H9 (cell line): ENCODE measurements around the gene TSPAN11. TPM values are rescaled to one million over a fixed set of nuclear protein-coding genes. Genes with fewer than 3 reads are reported as not detected.
"Not testable (repeated sequence)": the region's sequence is repeated elsewhere in the genome, so short reads cannot be mapped to it uniquely, and the experiment has no call there.

Experiments
- DNase-seq: peaks from one replicate; pipeline ENCODE4 v3.0.0-alpha.2; 2017
- H2AFZ ChIP-seq: one replicate; pipeline ENCODE4 v1.6.1; 2013; ENCODE audit warnings: mild to moderate bottlenecking, low read length, control low read depth, moderate library complexity
- H2AK5ac ChIP-seq: 2 replicates; pipeline ENCODE4 v1.6.1; 2013; ENCODE audit warnings: low read length, control low read depth, mixed read lengths; ENCODE audit not compliant: insufficient read length
- H2BK120ac ChIP-seq: one replicate; pipeline ENCODE4 v1.6.1; 2013; ENCODE audit warnings: low read depth, mild to moderate bottlenecking, low read length, control low read depth, inconsistent platforms; ENCODE audit not compliant: poor library complexity, severe bottlenecking
- H2BK12ac ChIP-seq: 2 replicates; pipeline ENCODE4 v1.6.1; 2013; ENCODE audit warnings: low read length, control low read depth, mixed read lengths, low read depth; ENCODE audit not compliant: insufficient read length
- H2BK15ac ChIP-seq: 2 replicates; pipeline ENCODE4 v1.6.1; 2013; ENCODE audit warnings: low read depth, low read length, control low read depth
- H2BK20ac ChIP-seq: one replicate; pipeline ENCODE4 v1.6.1; 2013; ENCODE audit warnings: low read depth, mild to moderate bottlenecking, low read length, control low read depth, inconsistent platforms; ENCODE audit not compliant: poor library complexity, severe bottlenecking
- H2BK5ac ChIP-seq: 2 replicates; pipeline ENCODE4 v1.6.1; 2013; ENCODE audit warnings: low read length, control low read depth, mixed read lengths; ENCODE audit not compliant: insufficient read length
- H3K14ac ChIP-seq: 2 replicates; pipeline ENCODE4 v1.6.1; 2013; ENCODE audit warnings: low read length, control low read depth; ENCODE audit not compliant: insufficient read depth
- H3K18ac ChIP-seq: 2 replicates; pipeline ENCODE4 v1.6.1; 2013; ENCODE audit warnings: low read depth, mild to moderate bottlenecking, mixed read lengths, low read length, control low read depth; ENCODE audit not compliant: insufficient read length
- H3K23ac ChIP-seq: 2 replicates; pipeline ENCODE4 v1.6.1; 2013; ENCODE audit warnings: low read length, control low read depth, mixed read lengths, low read depth; ENCODE audit not compliant: insufficient read length
- H3K23me2 ChIP-seq: 2 replicates; pipeline ENCODE4 v1.6.1; 2013; ENCODE audit warnings: low read depth, mild to moderate bottlenecking, mixed read lengths, low read length, control low read depth; ENCODE audit not compliant: insufficient read length, poor library complexity, severe bottlenecking
- H3K27ac ChIP-seq: 2 replicates; pipeline ENCODE4 v1.5.1; 2013; ENCODE audit warnings: low read length, control low read depth, mixed read lengths, low read depth; ENCODE audit not compliant: insufficient read length
- H3K27me3 ChIP-seq: 2 replicates; pipeline ENCODE4 v1.6.1; 2013; ENCODE audit warnings: low read length, control low read depth, inconsistent platforms; ENCODE audit not compliant: insufficient read depth
- H3K4ac ChIP-seq: 2 replicates; pipeline ENCODE4 v1.6.1; 2013; ENCODE audit warnings: low read depth, mild to moderate bottlenecking, control low read depth, inconsistent platforms, low read length, moderate library complexity
- H3K4me1 ChIP-seq: 2 replicates; pipeline ENCODE4 v1.6.1; 2013; ENCODE audit warnings: low read length, control low read depth, inconsistent platforms; ENCODE audit not compliant: insufficient read depth
- H3K4me2 ChIP-seq: 2 replicates; pipeline ENCODE4 v1.6.1; 2013; ENCODE audit warnings: low read length, control low read depth, mixed read lengths; ENCODE audit not compliant: insufficient read length, insufficient read depth
- H3K56ac ChIP-seq: 2 replicates; pipeline ENCODE4 v1.6.1; 2013; ENCODE audit warnings: low read depth, mild to moderate bottlenecking, mixed read lengths, low read length, control low read depth; ENCODE audit not compliant: insufficient read length
- H3K79me1 ChIP-seq: 2 replicates; pipeline ENCODE4 v1.6.1; 2013; ENCODE audit warnings: low read depth, mild to moderate bottlenecking, moderate library complexity, low read length, control low read depth, inconsistent platforms; ENCODE audit not compliant: insufficient read depth, poor library complexity, severe bottlenecking
- H3K79me2 ChIP-seq: 2 replicates; pipeline ENCODE4 v1.6.1; 2013; ENCODE audit warnings: low read length, control low read depth, inconsistent platforms; ENCODE audit not compliant: insufficient read depth
- H3K9ac ChIP-seq: 2 replicates; pipeline ENCODE4 v1.6.1; 2013; ENCODE audit warnings: low read length, control low read depth, mixed read lengths; ENCODE audit not compliant: insufficient read length; ENCODE audit errors: extremely low read depth
- H3K9me3 ChIP-seq: one replicate; pipeline ENCODE4 v1.6.1; 2013; ENCODE audit warnings: low read depth, low read length, inconsistent platforms; ENCODE audit not compliant: control insufficient read depth
- H3T11ph ChIP-seq: one replicate; pipeline ENCODE4 v1.6.1; 2013; ENCODE audit warnings: mild to moderate bottlenecking, low read length, control low read depth, inconsistent platforms
- H4K20me1 ChIP-seq: one replicate; pipeline ENCODE4 v1.6.1; 2013; ENCODE audit not compliant: control insufficient read depth, insufficient read length, insufficient read depth
- H4K5ac ChIP-seq: 2 replicates; pipeline ENCODE4 v1.6.1; 2013; ENCODE audit warnings: low read depth, mild to moderate bottlenecking, mixed read lengths, low read length, control low read depth; ENCODE audit not compliant: insufficient read length
- H4K8ac ChIP-seq: replicated peaks from 2 replicates; pipeline ENCODE4 v1.6.1; 2013; ENCODE audit warnings: low read length, control low read depth, mixed read lengths, low read depth; ENCODE audit not compliant: insufficient read length
- H4K91ac ChIP-seq: 2 replicates; pipeline ENCODE4 v1.6.1; 2013; ENCODE audit warnings: low read depth, mild to moderate bottlenecking, moderate library complexity, mixed read lengths, low read length, control low read depth; ENCODE audit not compliant: insufficient read length
- H3K27ac Mint-ChIP-seq, 3 experiments: 2 replicates in 2 of 3; 3 replicates in 1 of 3; pipeline ENCODE4 v1.8.0; 2020 to 2021; ENCODE audit warnings: mixed read lengths in 3 of 3, mild to moderate bottlenecking in 1 of 3, moderate library complexity in 1 of 3
- H3K27me3 Mint-ChIP-seq: 2 replicates; pipeline ENCODE4 v1.8.0; 2021; ENCODE audit warnings: low read depth, mild to moderate bottlenecking, moderate library complexity, mixed read lengths
- H3K36me3 Mint-ChIP-seq, 3 experiments: 2 replicates in 2 of 3; 3 replicates in 1 of 3; pipeline ENCODE4 v1.8.0; 2020 to 2021; ENCODE audit warnings: low read depth in 3 of 3, mixed read lengths in 3 of 3; ENCODE audit not compliant: insufficient read depth in 1 of 3
- H3K4me1 Mint-ChIP-seq, 2 experiments: 2 replicates each; pipeline ENCODE4 v1.8.0; 2020; ENCODE audit warnings: mixed read lengths in 2 of 2
- H3K4me3 Mint-ChIP-seq, 2 experiments: 2 replicates in 1 of 2; 3 replicates in 1 of 2; pipeline ENCODE4 v1.8.0; 2020 to 2021; ENCODE audit warnings: mild to moderate bottlenecking in 2 of 2, mixed read lengths in 2 of 2, moderate library complexity in 1 of 2
- H3K9me3 Mint-ChIP-seq, 2 experiments: 2 replicates in 1 of 2; 3 replicates in 1 of 2; pipeline ENCODE4 v1.8.0; 2020; ENCODE audit warnings: mild to moderate bottlenecking in 2 of 2, mixed read lengths in 2 of 2, moderate library complexity in 1 of 2
- WGBS: extraction: QIAGEN DNeasy Blood & Tissue Kit; methylation state at CpG from one replicate; pipeline ENCODE4 v1.1.7; 2013; ENCODE audit warnings: missing lambda C conversion rate, low lambda C conversion rate, mixed read lengths; ENCODE audit not compliant: insufficient read length; ENCODE audit errors: extremely low coverage; 5-methylcytosine and 5-hydroxymethylcytosine counted together
- total RNA-seq: library from RNA; stranded (reverse); gene quantifications from 2 replicates; pipeline ENCODE4 v1.2.1, GENCODE V29; 2021
- TF ChIP-seq, protein P1 (sequence below): fragments of 200-600 bp; sonication (generic); conservative IDR thresholded peaks from 3 replicates; pipeline ENCODE4 v1.8.0; 2021; ENCODE audit warnings: antibody characterized with exemption, mild to moderate bottlenecking

TSPAN11 gene
- total RNA-seq, 1 experiment from 2014 or later: 4.2 TPM

DNA sequence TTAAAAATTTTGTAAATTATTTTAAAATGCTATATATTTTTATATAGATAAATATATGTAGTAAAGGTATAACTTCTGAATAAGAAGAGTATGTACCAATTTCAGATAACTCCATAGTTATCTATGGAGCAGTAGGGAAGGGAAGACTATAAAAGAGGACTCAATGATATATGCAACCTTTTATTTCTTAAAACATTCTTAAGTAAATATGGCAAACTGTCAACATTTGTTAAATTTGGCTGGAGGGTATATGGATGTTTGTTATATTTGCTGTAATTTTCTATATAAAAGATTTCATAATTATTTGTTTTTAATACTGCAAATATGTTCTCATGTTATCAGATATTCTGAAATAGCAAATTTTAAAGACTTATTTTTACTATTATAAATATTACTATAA lies 38.3 kb upstream of the TSPAN11 start:
- Histone ChIP-seq H2BK120ac (no peak overlapping the region), H4K5ac (no peak overlapping the region), H2BK15ac (no peak overlapping the region), H2AFZ (no peak overlapping the region), H3K4me1 (no peaks in the 10 kb centered on the region), H3K9ac (no peak overlapping the region), H3K27ac (no peak overlapping the region), H3K79me2 (no peaks in the 10 kb centered on the region), H3K27me3 (no peaks in the 10 kb centered on the region), H3T11ph (no peak overlapping the region), H2BK5ac (no peak overlapping the region), H4K91ac (no peak overlapping the region), H4K8ac (no peak overlapping the region), H4K20me1 (no peaks in the 10 kb centered on the region), H3K4me2 (no peak overlapping the region), H2AK5ac (no peak overlapping the region), H3K9me3 (no peaks in the 10 kb centered on the region), H2BK20ac (no peak overlapping the region), H2BK12ac (no peak overlapping the region), H3K23ac (no peak overlapping the region), H3K79me1 (no peaks in the 10 kb centered on the region), H3K18ac (no peak overlapping the region), H3K14ac (no peak overlapping the region), H3K4ac (no peak overlapping the region), H3K56ac (no peak overlapping the region), H3K23me2 (no peaks in the 10 kb centered on the region)
- Mint-ChIP-seq H3K27ac (no peak overlapping the region), H3K9me3 (peaks cover 20 to 26% of the 10 kb centered on the region in 2 experiments), H3K4me1 (no peaks in the 10 kb centered on the region), H3K4me3 (no peak overlapping the region), H3K27me3 (peaks cover 18% of the 10 kb centered on the region), H3K36me3 (peaks cover 3 to 9% (median 6%) of the 10 kb centered on the region in 3 experiments; a peak in 5 of 7 replicates)
- TF ChIP-seq, protein P1, sequence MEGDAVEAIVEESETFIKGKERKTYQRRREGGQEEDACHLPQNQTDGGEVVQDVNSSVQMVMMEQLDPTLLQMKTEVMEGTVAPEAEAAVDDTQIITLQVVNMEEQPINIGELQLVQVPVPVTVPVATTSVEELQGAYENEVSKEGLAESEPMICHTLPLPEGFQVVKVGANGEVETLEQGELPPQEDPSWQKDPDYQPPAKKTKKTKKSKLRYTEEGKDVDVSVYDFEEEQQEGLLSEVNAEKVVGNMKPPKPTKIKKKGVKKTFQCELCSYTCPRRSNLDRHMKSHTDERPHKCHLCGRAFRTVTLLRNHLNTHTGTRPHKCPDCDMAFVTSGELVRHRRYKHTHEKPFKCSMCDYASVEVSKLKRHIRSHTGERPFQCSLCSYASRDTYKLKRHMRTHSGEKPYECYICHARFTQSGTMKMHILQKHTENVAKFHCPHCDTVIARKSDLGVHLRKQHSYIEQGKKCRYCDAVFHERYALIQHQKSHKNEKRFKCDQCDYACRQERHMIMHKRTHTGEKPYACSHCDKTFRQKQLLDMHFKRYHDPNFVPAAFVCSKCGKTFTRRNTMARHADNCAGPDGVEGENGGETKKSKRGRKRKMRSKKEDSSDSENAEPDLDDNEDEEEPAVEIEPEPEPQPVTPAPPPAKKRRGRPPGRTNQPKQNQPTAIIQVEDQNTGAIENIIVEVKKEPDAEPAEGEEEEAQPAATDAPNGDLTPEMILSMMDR: no peak
- no peak for DNase-seq

DNA sequence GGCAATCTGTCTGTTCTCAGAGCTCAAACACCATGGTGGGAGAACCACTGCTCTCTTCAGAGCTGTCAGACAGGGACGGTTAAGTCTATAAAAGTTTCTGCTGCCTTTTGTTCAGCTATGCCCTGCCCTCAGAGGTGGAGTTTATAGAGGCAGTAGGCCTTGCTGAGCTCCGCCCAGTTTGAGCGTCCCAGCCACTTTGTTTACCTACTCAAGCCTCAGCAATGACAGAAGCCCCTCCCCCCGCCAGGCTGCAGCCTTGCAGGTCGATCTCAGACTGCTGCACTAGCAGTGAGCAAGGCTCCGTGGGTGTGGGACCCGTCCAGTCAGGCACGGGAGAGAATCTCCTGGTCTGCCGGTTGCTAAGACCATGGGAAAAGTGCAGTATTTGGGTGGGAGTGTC lies 32.0 kb upstream of the TSPAN11 start:
- not testable (repeated sequence) for H3K4me2 ChIP-seq, H2BK15ac ChIP-seq, H3K27me3 ChIP-seq, H3K9ac ChIP-seq, H2BK12ac ChIP-seq, H3K18ac ChIP-seq, H2BK120ac ChIP-seq, H3K27ac Mint-ChIP-seq, H2AFZ ChIP-seq, H2BK5ac ChIP-seq, H3K79me2 ChIP-seq, H3K36me3 Mint-ChIP-seq, H3K14ac ChIP-seq, H3K9me3 ChIP-seq, H3K4me1 ChIP-seq, H3K23me2 ChIP-seq, H3K4me1 Mint-ChIP-seq, H3K27ac ChIP-seq, H4K91ac ChIP-seq, H3K4ac ChIP-seq, H3K56ac ChIP-seq, H4K5ac ChIP-seq, H4K20me1 ChIP-seq, H4K8ac ChIP-seq, DNase-seq, H2AK5ac ChIP-seq, H3T11ph ChIP-seq, H3K79me1 ChIP-seq, H3K23ac ChIP-seq, H2BK20ac ChIP-seq, H3K4me3 Mint-ChIP-seq
- peaks cover 12% of the 10 kb centered on the region for H3K27me3 Mint-ChIP-seq
- H3K9me3 Mint-ChIP-seq: peaks cover 8 to 14% of the 10 kb centered on the region in 2 experiments
- WGBS: no CpG with 5 or more reads among the region's 9 CpGs
